Loucy (cell line): Measurements from ENCODE around the gene FADD.

ENCODE experiments used
- EZH2phosphoT487 ChIP-seq: fragments of 200-600 bp; IDR thresholded peaks from 2 replicates; pipeline ENCODE4 v1.6.1; 2018; ENCODE audit warnings: antibody characterized with exemption, mild to moderate bottlenecking, moderate library complexity, borderline replicate concordance
- TF ChIP-seq, protein P1 (sequence below): fragments of 200-600 bp; sonication (generic); conservative IDR thresholded peaks from 2 replicates; pipeline ENCODE4 v1.5.1; 2014; ENCODE audit warnings: mild to moderate bottlenecking, antibody characterized with exemption, low read length

DNA sequence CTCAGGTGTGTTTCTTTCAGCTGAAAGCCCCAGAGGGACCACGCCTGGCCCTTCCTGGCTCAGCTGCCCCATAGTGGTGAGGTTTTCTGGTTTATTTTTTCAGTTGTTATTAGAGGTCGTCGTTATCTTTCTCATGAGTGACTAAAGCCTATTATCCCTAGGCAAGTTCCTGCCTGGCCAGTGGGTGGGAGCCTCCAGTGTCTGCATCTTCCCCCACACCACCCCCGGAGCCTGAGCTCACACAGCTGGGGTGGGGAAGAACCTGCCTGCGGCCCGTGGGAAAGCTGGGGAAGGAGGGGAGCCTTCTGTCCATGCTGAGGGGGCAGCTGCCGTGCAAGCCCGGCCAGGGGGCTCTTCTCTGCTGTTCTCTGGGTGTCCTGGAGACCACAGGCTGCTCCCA lies 43.1 kb downstream of the FADD start:
- TF ChIP-seq, protein P1, sequence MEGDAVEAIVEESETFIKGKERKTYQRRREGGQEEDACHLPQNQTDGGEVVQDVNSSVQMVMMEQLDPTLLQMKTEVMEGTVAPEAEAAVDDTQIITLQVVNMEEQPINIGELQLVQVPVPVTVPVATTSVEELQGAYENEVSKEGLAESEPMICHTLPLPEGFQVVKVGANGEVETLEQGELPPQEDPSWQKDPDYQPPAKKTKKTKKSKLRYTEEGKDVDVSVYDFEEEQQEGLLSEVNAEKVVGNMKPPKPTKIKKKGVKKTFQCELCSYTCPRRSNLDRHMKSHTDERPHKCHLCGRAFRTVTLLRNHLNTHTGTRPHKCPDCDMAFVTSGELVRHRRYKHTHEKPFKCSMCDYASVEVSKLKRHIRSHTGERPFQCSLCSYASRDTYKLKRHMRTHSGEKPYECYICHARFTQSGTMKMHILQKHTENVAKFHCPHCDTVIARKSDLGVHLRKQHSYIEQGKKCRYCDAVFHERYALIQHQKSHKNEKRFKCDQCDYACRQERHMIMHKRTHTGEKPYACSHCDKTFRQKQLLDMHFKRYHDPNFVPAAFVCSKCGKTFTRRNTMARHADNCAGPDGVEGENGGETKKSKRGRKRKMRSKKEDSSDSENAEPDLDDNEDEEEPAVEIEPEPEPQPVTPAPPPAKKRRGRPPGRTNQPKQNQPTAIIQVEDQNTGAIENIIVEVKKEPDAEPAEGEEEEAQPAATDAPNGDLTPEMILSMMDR = no peak
- no peak for TF ChIP-seq EZH2phosphoT487
